K562 (cell line): ENCODE data around the gene SPATA32. TPM values are rescaled to one million over a fixed set of nuclear protein-coding genes. Genes with fewer than 3 reads are reported as not detected.
A peak's percentile ranks its signal among the peaks of the same experiment; 100 is the strongest.

Experiments used
- FOXA3 ChIP-seq, 2 experiments: fragments of 450-650 bp in 1 of 2; sonication (generic) in 1 of 2; formaldehyde crosslinking; IDR thresholded peaks in 1 of 2; conservative IDR thresholded peaks in 1 of 2; 2 replicates each; pipeline versions ENCODE4 v1.4.0 to v1.8.0; 2020 to 2022; ENCODE audit warnings: mild to moderate bottlenecking in 2 of 2, missing genetic modification reagents in 1 of 2
- FOXP4 ChIP-seq: sonication (generic); formaldehyde crosslinking; IDR thresholded peaks from 2 replicates; pipeline ENCODE4 v1.8.0; 2022; ENCODE audit warnings: mild to moderate bottlenecking, missing genetic modification reagents, borderline replicate concordance
- HDAC8 ChIP-seq: fragments of 450-650 bp; IDR thresholded peaks from 2 replicates; pipeline ENCODE4 v1.6.1; 2016; ENCODE audit warnings: mild to moderate bottlenecking, missing genetic modification characterization, moderate library complexity, missing compliant biosample characterization
- PHF21A ChIP-seq: fragments of 450-650 bp; IDR thresholded peaks from 2 replicates; pipeline ENCODE4 v1.6.1; 2017; ENCODE audit warnings: low read depth, borderline replicate concordance
- RBM17 ChIP-seq: fragments of 200-400 bp; formaldehyde crosslinking; IDR thresholded peaks from 2 replicates; pipeline ENCODE4 v1.6.1; 2017; ENCODE audit warnings: low read depth, mild to moderate bottlenecking, low read length, borderline replicate concordance
- SETDB1 ChIP-seq: IDR thresholded peaks from one replicate; pipeline ENCODE4 v1.6.1; 2012; ENCODE audit warnings: low read length, control low read depth, inconsistent platforms
- TAF7 ChIP-seq: fragments of 450-650 bp; IDR thresholded peaks from 2 replicates; pipeline ENCODE4 v1.6.1; 2016; ENCODE audit warnings: missing genetic modification characterization, missing compliant biosample characterization
- ZBTB11 ChIP-seq, 3 experiments: fragments of 200-800 bp in 1 of 3; fragments of 250-450 bp in 1 of 3; fragments of 450-650 bp in 1 of 3; sonication (Bioruptor Pico) in 1 of 3; sonication (Bioruptor generic) in 1 of 3; formaldehyde crosslinking in 1 of 3; IDR thresholded peaks; 2 replicates each; pipeline versions ENCODE4 v1.6.1 to v1.8.0; 2016 to 2022; ENCODE audit warnings: mild to moderate bottlenecking in 2 of 3, missing genetic modification characterization in 2 of 3, missing compliant biosample characterization in 1 of 3, moderate library complexity in 1 of 3
- ZNF133 ChIP-seq: fragments of 250-450 bp; sonication (Bioruptor Pico); IDR thresholded peaks from 2 replicates; pipeline ENCODE4 v1.4.0; 2020; ENCODE audit warnings: mild to moderate bottlenecking
- ZNF217 ChIP-seq: sonication (generic); formaldehyde crosslinking; IDR thresholded peaks from 2 replicates; pipeline ENCODE4 v1.8.0; 2022; ENCODE audit warnings: mild to moderate bottlenecking, missing genetic modification reagents
- ZNF436 ChIP-seq: fragments of 250-450, 450-650 bp; sonication (Bioruptor Pico); formaldehyde crosslinking; IDR thresholded peaks from 2 replicates; pipeline ENCODE4 v1.7.0; 2020; ENCODE audit warnings: mild to moderate bottlenecking
- ZNF584 ChIP-seq: fragments of 200-800 bp; sonication (Bioruptor generic); IDR thresholded peaks from 2 replicates; pipeline ENCODE4 v1.6.1; 2016; ENCODE audit warnings: low read depth, mild to moderate bottlenecking, missing genetic modification characterization, missing compliant biosample characterization
- ZNF79 ChIP-seq: fragments of 250-450 bp; sonication (Bioruptor Pico); IDR thresholded peaks from 2 replicates; pipeline ENCODE4 v1.4.0; 2020; ENCODE audit warnings: low read depth, mild to moderate bottlenecking, moderate library complexity
- ZSCAN32 ChIP-seq: fragments of 450-650 bp; formaldehyde crosslinking; IDR thresholded peaks from 2 replicates; pipeline ENCODE4 v1.4.0; 2020; ENCODE audit warnings: mild to moderate bottlenecking, moderate library complexity
- polyA plus RNA-seq, 8 experiments: library from polyadenylated mRNA; depleted of rRNA in 4 of 8; stranded (reverse) in 5 of 8; unstranded in 3 of 8; fragments of >200 nt; fragmentation: Nextera tagmentation in 2 of 8; fragmentation: Illumina TruSeq in 1 of 8; extraction: Ambion mirVana in 2 of 8; extraction: Trizol in 1 of 8; gene quantifications; 2 replicates each; pipeline versions ENCODE4 v1.2.1 to v1.2.3, GENCODE V29; 2011 to 2014; ENCODE audit warnings: inconsistent platforms in 1 of 8, missing spikeins in 1 of 8
- total RNA-seq, 7 experiments: library from RNA; depleted of rRNA in 6 of 7; stranded (reverse); fragments of >200 nt in 6 of 7; fragmentation: Illumina TruSeq in 2 of 7; extraction: Trizol in 2 of 7; gene quantifications; 2 replicates each; pipeline versions ENCODE4 v1.2.1 to v1.2.3, GENCODE V29; 2011 to 2021; ENCODE audit warnings: low replicate concordance in 1 of 7
- TF ChIP-seq, protein P1 (sequence below): fragments of 250-450 bp; sonication (Bioruptor Pico); IDR thresholded peaks from 2 replicates; pipeline ENCODE4 v1.5.0; 2021; ENCODE audit warnings: mild to moderate bottlenecking, moderate library complexity
- TF ChIP-seq, protein P2 (sequence below): sonication (generic); formaldehyde crosslinking; IDR thresholded peaks from 2 replicates; pipeline ENCODE4 v1.8.1; 2022; ENCODE audit warnings: missing genetic modification reagents

Gene SPATA32
- total and polyA plus RNA-seq, 9 of the 15 experiments (the other 6 are each of a cell fraction or from before 2014, with no cell fraction given) = 0.03 to 0.06 TPM; not detected in 7

- TF ChIP-seq, protein P1, sequence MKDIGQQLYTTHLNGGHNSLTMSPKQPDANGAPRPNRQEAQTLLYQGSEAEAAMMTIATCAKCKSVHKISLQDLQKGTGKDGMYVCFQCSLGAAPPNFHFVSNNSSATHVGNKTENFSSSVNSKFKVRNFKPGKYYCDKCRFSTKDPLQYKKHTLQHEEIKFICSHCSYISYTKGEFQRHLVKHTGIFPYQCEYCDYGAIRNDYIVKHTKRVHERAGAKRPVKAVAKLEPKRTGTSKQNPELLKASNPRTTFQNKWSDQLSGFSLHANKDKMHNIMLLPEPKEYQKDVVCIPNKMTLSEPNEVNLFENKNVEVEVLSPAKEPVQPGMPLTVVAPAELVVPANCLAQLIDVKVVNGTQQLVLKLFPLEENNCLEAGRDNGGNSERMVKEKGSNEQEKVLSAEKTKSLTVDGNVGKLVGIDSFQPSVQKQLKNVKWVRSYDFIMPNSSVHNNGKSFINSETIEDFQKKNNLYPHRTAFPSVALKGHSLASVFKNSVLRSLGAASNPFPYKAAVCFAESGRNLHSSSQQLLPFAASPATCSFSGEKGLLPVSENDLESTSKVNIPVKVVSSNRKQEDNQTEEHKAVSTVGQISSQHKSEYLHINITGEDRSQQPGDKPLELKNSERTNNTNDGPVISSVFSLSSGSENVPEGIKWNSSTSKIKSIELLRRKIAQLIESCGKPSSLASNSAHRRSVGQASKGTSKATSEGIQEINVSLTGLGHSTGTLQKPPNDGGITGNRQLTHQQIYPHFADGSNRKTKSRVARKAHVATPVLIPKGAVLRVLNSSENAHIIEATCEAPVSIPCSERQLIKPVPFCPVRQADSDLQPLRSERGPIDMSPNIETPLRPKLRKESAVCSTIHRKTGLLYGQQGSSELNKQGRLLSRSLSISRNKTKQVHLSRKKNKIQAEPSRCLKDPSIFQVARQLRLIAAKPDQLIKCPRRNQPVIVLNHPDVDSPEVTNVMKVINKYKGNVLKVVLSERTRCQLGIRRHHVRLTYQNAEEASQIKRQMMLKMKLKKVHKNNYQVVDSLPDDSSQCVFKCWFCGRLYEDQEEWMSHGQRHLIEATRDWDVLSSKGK (CRISPR knock-in tag) = no peak
- TF ChIP-seq ZNF133 = no peak
- TF ChIP-seq ZNF79 (CRISPR knock-in tag) = no peak
- no peak for TF ChIP-seq RBM17
- TF ChIP-seq PHF21A = 0 out of 2 replicates have a peak, but pooled peaks have one; percentile 15
- TF ChIP-seq ZSCAN32 = no peak
- no peak for TF ChIP-seq ZNF584 (CRISPR knock-in tag)
- no peak for TF ChIP-seq TAF7 (tag)
- TF ChIP-seq FOXA3 (CRISPR knock-in tag; conservative IDR thresholded peaks at IDR 0.05 in 1 of 2, IDR thresholded peaks at IDR 0.05 in 1 of 2) = no peak
- TF ChIP-seq ZNF217 (CRISPR knock-in tag) = no peak
- TF ChIP-seq HDAC8 (tag) = no peak
- no peak for TF ChIP-seq SETDB1
- no peak for TF ChIP-seq FOXP4
- TF ChIP-seq, protein P2, sequence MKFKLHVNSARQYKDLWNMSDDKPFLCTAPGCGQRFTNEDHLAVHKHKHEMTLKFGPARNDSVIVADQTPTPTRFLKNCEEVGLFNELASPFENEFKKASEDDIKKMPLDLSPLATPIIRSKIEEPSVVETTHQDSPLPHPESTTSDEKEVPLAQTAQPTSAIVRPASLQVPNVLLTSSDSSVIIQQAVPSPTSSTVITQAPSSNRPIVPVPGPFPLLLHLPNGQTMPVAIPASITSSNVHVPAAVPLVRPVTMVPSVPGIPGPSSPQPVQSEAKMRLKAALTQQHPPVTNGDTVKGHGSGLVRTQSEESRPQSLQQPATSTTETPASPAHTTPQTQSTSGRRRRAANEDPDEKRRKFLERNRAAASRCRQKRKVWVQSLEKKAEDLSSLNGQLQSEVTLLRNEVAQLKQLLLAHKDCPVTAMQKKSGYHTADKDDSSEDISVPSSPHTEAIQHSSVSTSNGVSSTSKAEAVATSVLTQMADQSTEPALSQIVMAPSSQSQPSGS = no peak
- TF ChIP-seq ZNF436 (CRISPR knock-in tag) = no peak
- peak in 1 of 3 experiments; percentile 88; a peak in 2 of 6 replicates for TF ChIP-seq ZBTB11 (CRISPR knock-in tag; IDR thresholded peaks at IDR 0.05)
Measured at GRCh38 chr17:45247429-45248131, 14.3 kb downstream of the SPATA32 start (continued).
